Retinal pigment epithelial cell (primary cell): ENCODE data around the gene SPC25.

Experiments used
- DNase-seq: peaks from one replicate; pipeline ENCODE4 v3.0.0-alpha.2; 2010; ENCODE audit warnings: low read depth
- H3K4me3 ChIP-seq: 2 replicates; pipeline ENCODE4 v1.5.1; 2011; ENCODE audit warnings: mild to moderate bottlenecking, low read length, control low read depth, moderate library complexity
- TF ChIP-seq, protein P1 (sequence below): conservative IDR thresholded peaks from 2 replicates; pipeline ENCODE4 v1.5.1; 2011; ENCODE audit warnings: low read depth, low read length, control low read depth, inconsistent platforms

SPC25 gene

DNA sequence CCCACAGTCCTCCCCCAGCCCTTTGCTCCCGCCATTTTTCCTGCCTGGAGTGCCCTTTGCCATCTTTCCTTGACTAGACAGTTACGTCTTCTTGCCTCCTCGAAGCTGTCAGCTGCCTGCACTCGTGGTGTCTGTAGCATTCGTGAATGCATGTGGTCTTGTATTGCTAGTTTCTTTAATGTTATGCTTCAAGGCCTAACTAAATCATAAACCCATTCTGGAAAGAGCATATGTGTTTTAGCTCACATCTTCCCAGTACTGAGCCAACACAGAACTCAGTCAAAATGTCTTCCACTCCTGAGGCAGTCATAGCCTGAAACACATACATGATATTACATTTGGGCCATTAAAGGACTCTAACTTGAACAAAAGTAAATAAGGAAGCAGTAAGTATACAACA is 35.6 kb downstream of the SPC25 start:
- no peak for DNase-seq
- no peak overlapping the region for H3K4me3 ChIP-seq
- TF ChIP-seq, protein P1, sequence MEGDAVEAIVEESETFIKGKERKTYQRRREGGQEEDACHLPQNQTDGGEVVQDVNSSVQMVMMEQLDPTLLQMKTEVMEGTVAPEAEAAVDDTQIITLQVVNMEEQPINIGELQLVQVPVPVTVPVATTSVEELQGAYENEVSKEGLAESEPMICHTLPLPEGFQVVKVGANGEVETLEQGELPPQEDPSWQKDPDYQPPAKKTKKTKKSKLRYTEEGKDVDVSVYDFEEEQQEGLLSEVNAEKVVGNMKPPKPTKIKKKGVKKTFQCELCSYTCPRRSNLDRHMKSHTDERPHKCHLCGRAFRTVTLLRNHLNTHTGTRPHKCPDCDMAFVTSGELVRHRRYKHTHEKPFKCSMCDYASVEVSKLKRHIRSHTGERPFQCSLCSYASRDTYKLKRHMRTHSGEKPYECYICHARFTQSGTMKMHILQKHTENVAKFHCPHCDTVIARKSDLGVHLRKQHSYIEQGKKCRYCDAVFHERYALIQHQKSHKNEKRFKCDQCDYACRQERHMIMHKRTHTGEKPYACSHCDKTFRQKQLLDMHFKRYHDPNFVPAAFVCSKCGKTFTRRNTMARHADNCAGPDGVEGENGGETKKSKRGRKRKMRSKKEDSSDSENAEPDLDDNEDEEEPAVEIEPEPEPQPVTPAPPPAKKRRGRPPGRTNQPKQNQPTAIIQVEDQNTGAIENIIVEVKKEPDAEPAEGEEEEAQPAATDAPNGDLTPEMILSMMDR, result no peak

DNA sequence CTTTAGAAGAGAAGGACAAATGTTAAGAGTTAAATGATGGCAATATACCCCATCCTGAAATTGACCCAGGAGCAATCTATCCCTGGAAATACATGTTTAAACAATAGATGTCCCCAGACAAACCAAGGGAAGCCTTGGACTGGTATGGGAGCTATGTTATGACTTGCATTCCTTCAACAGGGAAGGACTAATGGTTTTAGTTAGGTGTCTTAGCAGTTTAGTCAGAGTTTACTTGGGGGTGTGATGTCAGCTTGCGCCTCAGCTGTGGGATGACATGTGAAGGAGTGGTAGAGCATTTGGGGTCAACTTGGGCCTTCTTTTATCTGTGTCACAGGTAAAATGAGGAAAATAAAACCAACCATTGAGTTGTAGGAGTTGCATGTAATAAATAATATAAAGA is 36.8 kb downstream of the SPC25 start:
- no peak overlapping the region for H3K4me3 ChIP-seq
- TF ChIP-seq, protein P1, result no peak
- no peak for DNase-seq

GRCh38 chr2:168852481-168852880 is 37.7 kb downstream of the SPC25 start:
- TF ChIP-seq, protein P1, result no peak
- DNase-seq, result no peak
- no peak overlapping the region for H3K4me3 ChIP-seq

DNA sequence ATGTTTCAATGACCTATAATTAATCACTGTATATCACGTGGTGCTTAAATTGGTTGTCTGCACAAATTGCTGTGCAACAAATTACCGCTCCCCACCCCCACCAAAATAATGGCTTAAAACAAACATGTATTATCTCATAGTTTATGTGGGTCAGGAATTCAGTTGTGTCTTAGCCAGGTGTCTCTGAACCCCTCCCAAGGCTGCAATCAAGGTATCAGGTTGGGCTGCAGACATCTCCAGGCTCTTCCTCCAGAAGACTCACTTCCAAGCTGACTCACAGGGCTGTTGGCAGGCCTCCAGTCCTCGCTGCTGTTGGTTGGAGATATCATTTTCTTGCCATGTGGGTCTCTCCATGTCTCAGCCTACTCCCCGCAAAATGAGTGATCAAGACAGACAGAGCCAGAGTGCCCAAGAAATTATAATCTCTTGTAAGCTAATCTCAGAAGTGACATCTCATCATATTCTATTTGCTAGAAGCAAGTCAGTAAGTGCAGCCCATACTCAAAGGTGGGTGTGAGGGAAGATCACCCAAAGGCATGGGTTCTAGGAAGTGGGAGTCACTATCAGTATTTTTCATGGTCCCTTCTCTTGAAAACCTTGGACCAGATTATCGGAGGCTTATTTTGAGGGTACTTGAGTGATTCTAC is 38.4 kb downstream of the SPC25 start:
- H3K4me3 ChIP-seq, result no peak overlapping the region
- TF ChIP-seq, protein P1, result no peak
- DNase-seq, result peak; percentile 18

DNA sequence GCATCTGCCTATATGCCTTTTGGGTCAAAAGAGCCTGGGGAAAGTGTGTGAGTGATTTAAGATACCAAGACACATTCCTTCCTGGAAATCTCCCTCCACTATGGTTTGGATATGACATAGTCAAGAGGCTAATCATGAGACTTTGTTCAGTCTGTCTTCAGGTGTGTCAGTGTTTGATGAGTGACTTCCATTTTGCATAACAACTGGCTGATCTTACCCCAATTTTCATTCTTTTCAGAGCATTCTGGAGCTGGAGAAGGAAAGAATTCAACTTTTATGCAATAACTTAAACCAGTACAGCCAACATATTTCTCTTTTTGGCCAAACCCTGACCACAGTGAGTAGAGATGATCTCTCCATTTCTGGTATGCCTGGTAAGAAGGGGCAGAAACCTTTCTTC is 39.4 kb downstream of the SPC25 start:
- no peak for DNase-seq
- H3K4me3 ChIP-seq, result no peak overlapping the region
- TF ChIP-seq, protein P1, result no peak

DNA sequence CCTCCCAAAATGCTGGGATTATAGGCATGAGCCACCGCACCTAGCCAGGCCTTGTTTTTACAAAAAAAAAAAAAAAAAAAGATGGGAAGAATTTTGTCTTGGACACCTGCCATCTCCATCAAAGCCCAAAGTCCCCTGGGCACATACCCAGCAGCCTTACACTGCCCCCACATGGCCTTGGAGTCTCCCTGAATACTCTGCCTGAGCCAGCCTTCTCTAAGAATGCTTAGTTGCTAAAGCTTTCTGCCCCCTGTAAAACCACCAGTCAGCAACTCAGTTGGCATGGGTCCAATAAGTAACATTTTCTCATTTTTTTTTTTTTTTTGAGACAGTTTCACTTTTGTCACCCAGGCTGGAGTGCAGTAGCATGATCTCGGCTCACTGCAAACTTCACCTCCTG is 40.6 kb downstream of the SPC25 start:
- peak; percentile 49 for DNase-seq
- no peak overlapping the region for H3K4me3 ChIP-seq
- TF ChIP-seq, protein P1, result peak; percentile 63

- H3K4me3 ChIP-seq, result no peak overlapping the region
- TF ChIP-seq, protein P1, result no peak
- DNase-seq, result no peak
Measured at GRCh38 chr2:168848225-168848624, 42.0 kb downstream of the SPC25 start.
